ENCODE results near the gene FSTL4.

The FSTL4 gene

GRCh38 chr5:133262690-133263089 lies 349.7 kb downstream of the FSTL4 start:
- DNase-seq (ENCODE audit: low spot score): no peak

- DNase-seq (ENCODE audit: low spot score): no peak
These were observed 350.3 kb downstream of the FSTL4 start for GRCh38 chr5:133261993-133262392.

- no peak for DNase-seq (ENCODE audit: low spot score)
These were observed 351.6 kb downstream of the FSTL4 start for GRCh38 chr5:133260715-133261114.

- no peak for DNase-seq (ENCODE audit: low spot score)
These were observed 352.9 kb downstream of the FSTL4 start for GRCh38 chr5:133259199-133259997.

GRCh38 chr5:133257977-133258376 lies 354.4 kb downstream of the FSTL4 start:
- no peak for DNase-seq (ENCODE audit: low spot score)

GRCh38 chr5:133256276-133256675 lies 356.1 kb downstream of the FSTL4 start:
- no peak for DNase-seq (ENCODE audit: low spot score)

- no peak for DNase-seq (ENCODE audit: low spot score)
These were observed 357.5 kb downstream of the FSTL4 start for GRCh38 chr5:133254803-133255202.

- DNase-seq (ENCODE audit: low spot score): no peak
These were observed 358.7 kb downstream of the FSTL4 start for GRCh38 chr5:133253671-133254070.

GRCh38 chr5:133253070-133253469 lies 359.3 kb downstream of the FSTL4 start:
- no peak for DNase-seq (ENCODE audit: low spot score)

GRCh38 chr5:133252133-133252480 lies 360.2 kb downstream of the FSTL4 start:
- DNase-seq (ENCODE audit: low spot score): no peak

- no peak for DNase-seq (ENCODE audit: low spot score)
These were observed 360.8 kb downstream of the FSTL4 start for GRCh38 chr5:133251296-133252132.

GRCh38 chr5:133250527-133250926 lies 361.8 kb downstream of the FSTL4 start:
- no peak for DNase-seq (ENCODE audit: low spot score)

GRCh38 chr5:133249593-133249992 lies 362.7 kb downstream of the FSTL4 start:
- no peak for DNase-seq (ENCODE audit: low spot score)

GRCh38 chr5:133247881-133248624 lies 364.3 kb downstream of the FSTL4 start:
- DNase-seq (ENCODE audit: low spot score): peak; percentile 45

GRCh38 chr5:133247151-133247709 lies 365.1 kb downstream of the FSTL4 start:
- no peak for DNase-seq (ENCODE audit: low spot score)

- DNase-seq (ENCODE audit: low spot score): no peak
These were observed 365.8 kb downstream of the FSTL4 start for GRCh38 chr5:133246376-133247150.

GRCh38 chr5:133246053-133246370 lies 366.3 kb downstream of the FSTL4 start:
- no peak for DNase-seq (ENCODE audit: low spot score)

GRCh38 chr5:133245191-133246052 lies 366.9 kb downstream of the FSTL4 start:
- peak; percentile 65 for DNase-seq (ENCODE audit: low spot score)

GRCh38 chr5:133244242-133244641 lies 368.1 kb downstream of the FSTL4 start:
- no peak for DNase-seq (ENCODE audit: low spot score)

GRCh38 chr5:133243196-133243595 lies 369.1 kb downstream of the FSTL4 start:
- DNase-seq (ENCODE audit: low spot score): no peak

Measured in AG08396 (cell line).